ENCODE measurements around the gene MROH2A. TPM values are rescaled to one million over a fixed set of nuclear protein-coding genes. Genes with fewer than 3 reads are reported as not detected.
A peak's percentile ranks its signal among the peaks of the same experiment; 100 is the strongest.

Gene MROH2A
- polyA plus RNA-seq, 3 donors = not detected

GRCh38 chr2:233811732-233812131 lies 33.6 kb downstream of the MROH2A start:
- Histone ChIP-seq H3K9ac (ENCODE audit: insufficient read depth, low read length, poor library complexity, severe bottlenecking) (no peak overlapping the region), H3K4me3 (replicated peaks in 1 of 3; ENCODE audit: low read depth in 2 of 3, low read length in 3 of 3) (no peak overlapping the region), H3K36me3 (replicated peaks in 1 of 2; ENCODE audit: control insufficient read depth in 1 of 2, insufficient read depth in 2 of 2, low read length in 2 of 2) (no peaks in the 10 kb centered on the region), H3K27ac (ENCODE audit: low read depth in 1 of 2, low read length in 2 of 2) (no peak overlapping the region), H3K9me3 (replicated peaks in 1 of 2; ENCODE audit: control insufficient read depth in 1 of 2, insufficient read depth in 1 of 2, low read length in 2 of 2) (no peaks in the 10 kb centered on the region), H3K27me3 (ENCODE audit: control insufficient read depth in 2 of 2, insufficient read depth in 2 of 2, low read length in 2 of 2) (no peaks in the 10 kb centered on the region), H3K4me2 (replicated peaks; ENCODE audit: extremely low read depth, low read length, poor library complexity, severe bottlenecking) (no peak overlapping the region), H2AFZ (ENCODE audit: insufficient read depth, low read depth, low read length, poor library complexity, severe bottlenecking) (no peak overlapping the region), H3K79me2 (ENCODE audit: insufficient read depth, low read length) (no peaks in the 10 kb centered on the region), H4K20me1 (ENCODE audit: insufficient read depth, low read length) (no peaks in the 10 kb centered on the region), H3K4me1 (ENCODE audit: control insufficient read depth in 1 of 2, insufficient read depth in 2 of 2, low read length in 2 of 2) (no peaks in the 10 kb centered on the region)
- intact Hi-C loops (cut with micrococcal nuclease) = no loop called here
- H3K27ac Mint-ChIP-seq = peak overlapping the region in 1 of 7 donors; percentile 61
- H3K4me1 Mint-ChIP-seq = no peaks in the 10 kb centered on the region
- peaks cover 0 to 6% (median 2%) of the 10 kb centered on the region in 7 donors for H3K9me3 Mint-ChIP-seq
- no peak overlapping the region for H3K4me3 Mint-ChIP-seq
- peaks cover 2 to 8% (median 7%) of the 10 kb centered on the region in 3 donors for H3K27me3 Mint-ChIP-seq (ENCODE audit: low read depth in 3 of 3)
- no peak for DNase-seq
- 100% methylated on average over 1 of the region's 8 CpGs for WGBS (ENCODE audit: insufficient coverage)
- H3K36me3 Mint-ChIP-seq = no peaks in the 10 kb centered on the region
- TF ChIP-seq CTCF (IDR thresholded peaks at IDR 0.05) = no peak

GRCh38 chr2:233813236-233814055 lies 35.3 kb downstream of the MROH2A start:
- no peak overlapping the region for H3K4me2 ChIP-seq (replicated peaks; ENCODE audit: extremely low read depth, low read length, poor library complexity, severe bottlenecking)
- no peaks in the 10 kb centered on the region for H4K20me1 ChIP-seq (ENCODE audit: insufficient read depth, low read length)
- no peaks in the 10 kb centered on the region for H3K27me3 ChIP-seq (ENCODE audit: control insufficient read depth in 2 of 2, insufficient read depth in 2 of 2, low read length in 2 of 2)
- no peak overlapping the region for H3K9ac ChIP-seq (ENCODE audit: insufficient read depth, low read length, poor library complexity, severe bottlenecking)
- H2AFZ ChIP-seq (ENCODE audit: insufficient read depth, low read depth, low read length, poor library complexity, severe bottlenecking) = no peak overlapping the region
- no peaks in the 10 kb centered on the region for H3K4me1 ChIP-seq (ENCODE audit: control insufficient read depth in 1 of 2, insufficient read depth in 2 of 2, low read length in 2 of 2)
- intact Hi-C loops (cut with micrococcal nuclease) = no loop called here
- no peaks in the 10 kb centered on the region for H3K79me2 ChIP-seq (ENCODE audit: insufficient read depth, low read length)
- DNase-seq = no peak
- WGBS (ENCODE audit: insufficient coverage) = 83% methylated on average over 1 of the region's 3 CpGs
- no peak for TF ChIP-seq CTCF (IDR thresholded peaks at IDR 0.05)
- H3K9me3 ChIP-seq (replicated peaks in 1 of 2; ENCODE audit: control insufficient read depth in 1 of 2, insufficient read depth in 1 of 2, low read length in 2 of 2) = no peaks in the 10 kb centered on the region
- Mint-ChIP-seq H3K9me3 (peaks cover 0 to 6% (median 2%) of the 10 kb centered on the region in 7 donors), H3K4me1 (no peaks in the 10 kb centered on the region), H3K4me3 (no peak overlapping the region), H3K36me3 (no peaks in the 10 kb centered on the region), H3K27ac (no peak overlapping the region), H3K27me3 (ENCODE audit: low read depth in 3 of 3) (peaks cover 2 to 8% (median 7%) of the 10 kb centered on the region in 3 donors)
- no peak overlapping the region for H3K4me3 ChIP-seq (replicated peaks in 1 of 3; ENCODE audit: low read depth in 2 of 3, low read length in 3 of 3)
- no peak overlapping the region for H3K27ac ChIP-seq (ENCODE audit: low read depth in 1 of 2, low read length in 2 of 2)
- H3K36me3 ChIP-seq (replicated peaks in 1 of 2; ENCODE audit: control insufficient read depth in 1 of 2, insufficient read depth in 2 of 2, low read length in 2 of 2) = no peaks in the 10 kb centered on the region
